ENCODE results near the gene KCNMB4.

The KCNMB4 gene

DNA sequence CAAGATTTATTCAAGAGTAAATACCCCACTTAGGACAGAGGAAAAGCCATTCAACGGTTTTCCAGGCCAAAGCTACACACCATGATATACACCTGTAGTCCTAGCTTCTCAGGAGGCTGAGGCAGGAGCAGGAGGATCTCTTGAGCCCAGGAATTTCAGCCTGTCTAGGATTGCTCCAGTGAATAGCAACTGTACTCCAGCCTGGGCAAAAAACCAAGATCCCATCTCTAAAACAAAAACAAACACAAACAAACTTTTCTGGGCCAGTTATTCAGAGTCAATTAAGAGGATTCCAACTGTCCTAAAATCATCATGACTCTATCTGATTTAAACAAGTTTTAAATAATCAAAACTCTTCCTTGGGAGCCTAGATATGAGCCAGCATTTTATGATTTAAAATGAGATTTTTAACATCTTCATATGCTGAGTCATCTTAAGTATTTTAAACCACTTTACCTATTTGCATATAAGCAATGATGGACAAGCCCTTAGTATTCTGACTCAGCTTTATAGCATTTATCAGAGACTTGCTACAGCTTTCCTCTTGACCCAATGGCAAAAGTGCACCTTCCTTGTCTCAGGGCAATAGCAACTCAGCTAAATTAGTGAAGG lies 77.1 kb downstream of the KCNMB4 start:
- peak; percentile 46 for DNase-seq (ENCODE audit: low read depth)

DNA sequence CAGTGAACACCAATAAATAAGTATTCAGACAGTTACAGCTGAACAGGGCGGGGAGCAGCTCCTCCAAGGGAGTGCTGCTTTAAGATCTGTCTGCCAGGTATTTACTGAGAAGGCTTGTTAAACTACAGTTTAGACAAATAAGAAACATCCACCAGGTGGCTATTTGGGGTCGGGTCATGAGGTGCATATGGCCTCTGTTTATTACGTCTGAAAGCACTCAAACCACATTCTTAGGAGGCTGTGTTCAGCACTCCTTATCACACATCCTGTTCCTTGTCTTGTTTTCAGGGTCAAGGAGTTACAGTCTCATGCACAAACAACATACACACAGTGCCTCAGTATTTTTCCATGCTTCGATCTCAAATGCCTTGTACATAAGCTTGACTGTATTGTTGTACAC lies 78.8 kb downstream of the KCNMB4 start:
- DNase-seq (ENCODE audit: low read depth) = peak; percentile 12

DNA sequence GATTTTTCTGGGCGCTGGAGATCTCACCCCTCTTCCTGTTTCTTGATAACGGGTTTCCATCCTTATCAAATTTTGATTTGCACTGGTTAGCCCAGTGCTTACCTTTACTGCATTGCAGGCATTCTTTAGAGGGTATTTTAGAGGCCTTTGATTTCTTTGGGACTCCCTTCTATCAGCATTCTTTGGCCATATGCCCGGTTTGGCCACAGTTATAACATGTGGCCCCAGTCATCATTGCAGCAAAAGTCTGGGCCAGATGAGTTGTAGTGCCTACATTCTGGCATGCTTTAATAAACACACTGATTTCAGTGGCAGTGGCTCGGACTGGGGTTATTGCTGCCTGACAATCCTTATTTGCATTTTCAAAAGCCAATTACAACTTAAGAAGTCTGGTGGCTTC lies 82.3 kb downstream of the KCNMB4 start:
- peak; percentile 16 for DNase-seq (ENCODE audit: low read depth)

DNA sequence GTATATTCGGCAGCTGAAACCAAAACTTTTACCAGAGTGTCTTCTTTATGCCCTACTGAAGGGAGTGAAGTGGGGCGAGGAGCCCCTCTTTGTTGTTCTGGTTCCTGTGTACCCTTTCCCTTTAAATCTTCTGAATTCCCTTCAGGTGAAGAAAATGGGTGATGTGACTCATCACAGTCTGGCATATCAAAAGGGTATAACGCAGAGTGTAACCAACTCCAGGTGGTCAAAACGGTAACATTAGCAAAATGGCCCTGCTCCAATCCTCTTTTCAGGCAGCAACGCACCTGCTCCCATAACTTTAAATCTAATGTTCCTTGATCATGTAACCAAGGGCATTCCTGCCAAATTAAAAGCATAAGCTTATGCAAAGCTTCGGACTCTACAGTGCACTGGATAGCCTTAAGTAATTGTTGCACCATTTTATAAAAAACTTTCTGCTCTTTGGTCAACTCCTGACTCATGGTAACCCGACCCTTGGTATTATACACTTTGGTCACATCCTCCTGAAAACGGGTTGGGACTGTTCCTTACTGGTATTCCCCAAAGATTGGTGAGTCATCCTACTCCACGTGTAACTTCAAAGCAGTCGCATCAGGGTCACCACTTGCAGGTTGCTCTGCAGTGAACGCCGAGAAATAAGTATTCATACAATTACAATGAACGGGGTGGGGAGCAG lies 83.1 kb downstream of the KCNMB4 start:
- DNase-seq (ENCODE audit: low read depth) = peak; percentile 38

DNA sequence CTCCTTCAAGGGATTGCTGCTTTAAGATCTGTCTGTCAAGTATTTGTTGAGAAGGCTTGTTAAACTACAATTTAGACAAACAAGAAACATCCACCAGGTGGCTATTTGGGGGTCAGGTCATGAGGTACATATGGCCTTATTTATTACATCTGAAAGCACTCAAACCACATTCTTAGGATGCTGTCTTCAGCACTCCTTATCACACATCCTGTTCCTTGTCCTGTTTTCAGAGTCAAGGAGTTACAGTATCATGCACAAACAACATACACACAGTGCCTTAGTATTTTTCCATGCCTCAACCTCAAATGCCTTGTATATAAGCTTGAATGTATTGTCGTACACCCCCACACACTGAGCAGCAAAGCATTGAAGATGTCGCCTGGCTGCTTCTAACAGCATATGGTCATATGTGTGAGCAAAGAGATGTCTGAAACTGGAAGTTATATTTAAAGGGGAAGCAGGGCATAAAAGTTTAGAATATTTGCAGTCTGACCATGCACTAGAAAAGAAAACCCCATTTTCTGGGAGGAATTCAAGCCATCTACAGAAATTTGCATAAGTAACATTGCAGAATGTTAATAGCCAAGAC lies 83.8 kb downstream of the KCNMB4 start:
- DNase-seq (ENCODE audit: low read depth) = no peak

DNA sequence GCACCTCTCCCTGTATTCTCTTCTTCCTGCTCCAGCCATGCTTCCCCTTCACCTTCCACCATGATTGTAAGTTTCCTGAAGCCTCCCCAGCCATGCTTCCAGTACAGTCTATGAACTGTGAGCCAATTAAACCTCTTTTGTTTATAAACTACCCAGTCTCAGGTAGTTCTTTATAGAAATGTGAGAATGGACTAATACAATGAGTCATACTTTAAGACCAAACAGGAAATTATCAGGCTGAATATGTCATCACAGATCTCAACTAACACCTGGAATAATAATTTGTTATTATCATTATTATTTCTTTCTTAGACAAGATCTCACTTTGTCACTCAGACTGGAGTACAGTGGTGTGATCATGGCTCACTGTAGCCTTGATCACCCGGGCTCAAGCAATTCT lies 85.4 kb downstream of the KCNMB4 start:
- no peak for DNase-seq (ENCODE audit: low read depth)

DNA sequence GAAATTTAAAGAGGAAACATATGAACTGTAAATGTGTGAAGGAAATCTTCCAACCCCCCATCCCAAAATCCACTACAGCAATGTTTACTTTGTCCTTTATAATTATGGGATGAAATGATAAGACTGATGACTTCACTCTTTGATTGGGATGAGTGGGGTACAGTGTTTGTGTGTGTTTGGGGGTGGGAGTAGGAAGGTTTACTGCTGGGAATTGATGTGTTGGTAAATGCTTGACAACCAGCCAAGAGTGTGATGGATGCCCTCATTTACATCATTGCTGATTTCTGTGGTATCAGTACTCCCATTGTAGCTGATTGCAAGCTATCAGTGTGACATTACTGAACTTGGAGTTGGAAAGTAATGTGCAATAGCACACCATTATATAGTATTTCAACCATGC lies 90.9 kb downstream of the KCNMB4 start:
- no peak for DNase-seq (ENCODE audit: low read depth)

DNA sequence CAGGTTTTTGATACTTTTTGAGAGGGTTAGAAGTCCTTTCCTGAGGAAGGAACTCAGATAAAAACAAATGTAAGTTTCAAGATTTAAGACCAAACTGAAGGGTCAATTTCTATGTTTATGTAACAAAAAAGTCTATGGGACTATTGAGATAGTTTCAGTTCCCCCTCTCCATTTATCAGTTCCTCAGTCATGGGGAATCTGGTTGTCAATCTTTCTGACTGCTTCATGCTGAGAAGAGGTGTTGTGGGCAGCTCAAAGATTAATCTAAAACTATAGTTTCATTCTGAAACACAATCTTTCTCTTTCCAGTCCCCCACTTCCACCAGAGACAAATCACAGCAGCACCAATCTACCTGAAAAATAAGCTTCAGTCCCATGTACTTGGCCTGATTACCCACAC lies 93.7 kb downstream of the KCNMB4 start:
- no peak for DNase-seq (ENCODE audit: low read depth)

DNA sequence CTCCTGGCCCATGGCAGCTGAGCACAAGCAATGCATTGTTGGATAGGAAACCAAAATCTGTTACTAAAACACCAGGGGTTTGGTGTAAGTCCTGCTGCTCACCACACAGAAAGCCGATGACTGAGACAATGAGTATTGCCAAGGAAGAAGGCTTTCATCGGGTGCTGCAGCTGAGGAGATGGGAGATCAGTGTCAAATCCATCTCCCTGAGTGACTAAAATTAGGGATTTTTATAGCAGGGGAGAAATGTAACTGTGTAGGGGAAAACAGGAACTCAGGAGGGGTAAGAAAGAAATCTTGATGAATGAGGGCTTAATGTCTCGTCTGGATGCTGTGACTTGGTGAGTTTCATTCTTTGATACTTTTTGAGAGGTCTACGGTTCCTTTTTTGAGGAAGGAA lies 97.9 kb downstream of the KCNMB4 start:
- no peak for DNase-seq (ENCODE audit: low read depth)

DNA sequence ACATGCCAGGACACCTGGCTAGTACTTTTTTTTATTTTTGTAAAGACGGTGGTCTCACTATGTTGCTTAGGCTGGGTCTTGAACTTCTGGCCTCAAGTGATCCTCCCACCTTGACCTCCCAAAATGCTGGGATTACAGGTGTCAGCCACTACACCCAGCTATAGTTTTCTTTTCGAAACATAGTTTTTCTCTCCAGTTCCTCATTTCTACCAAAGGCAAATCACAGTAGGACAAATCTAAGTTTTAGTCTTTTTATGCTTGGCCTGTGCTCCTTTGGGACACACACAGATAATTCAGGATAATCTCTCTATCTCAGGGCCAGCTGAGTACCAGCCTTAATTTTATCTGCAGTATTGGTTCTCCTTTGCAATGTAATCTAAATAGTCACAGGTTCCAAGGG lies 100.7 kb downstream of the KCNMB4 start:
- no peak for DNase-seq (ENCODE audit: low read depth)

DNA sequence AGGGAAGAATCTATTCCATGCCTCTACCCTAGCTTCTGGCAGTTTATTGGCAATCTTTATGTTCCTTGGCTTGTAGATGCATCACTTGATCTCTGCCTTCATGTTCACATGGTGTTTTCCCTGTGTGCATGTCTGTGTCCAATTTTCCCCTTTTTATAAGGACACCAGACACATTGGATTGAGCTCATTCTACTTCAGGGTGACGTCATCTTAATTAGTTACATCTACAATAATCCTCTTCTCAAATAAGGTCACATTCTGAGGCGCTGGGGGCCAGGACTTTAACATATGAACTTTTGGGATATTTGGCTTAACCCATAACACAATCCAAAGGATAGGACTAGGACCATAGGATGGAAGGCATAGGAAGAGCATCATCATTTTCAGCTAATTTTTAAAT lies 101.4 kb downstream of the KCNMB4 start:
- no peak for DNase-seq (ENCODE audit: low read depth)

DNA sequence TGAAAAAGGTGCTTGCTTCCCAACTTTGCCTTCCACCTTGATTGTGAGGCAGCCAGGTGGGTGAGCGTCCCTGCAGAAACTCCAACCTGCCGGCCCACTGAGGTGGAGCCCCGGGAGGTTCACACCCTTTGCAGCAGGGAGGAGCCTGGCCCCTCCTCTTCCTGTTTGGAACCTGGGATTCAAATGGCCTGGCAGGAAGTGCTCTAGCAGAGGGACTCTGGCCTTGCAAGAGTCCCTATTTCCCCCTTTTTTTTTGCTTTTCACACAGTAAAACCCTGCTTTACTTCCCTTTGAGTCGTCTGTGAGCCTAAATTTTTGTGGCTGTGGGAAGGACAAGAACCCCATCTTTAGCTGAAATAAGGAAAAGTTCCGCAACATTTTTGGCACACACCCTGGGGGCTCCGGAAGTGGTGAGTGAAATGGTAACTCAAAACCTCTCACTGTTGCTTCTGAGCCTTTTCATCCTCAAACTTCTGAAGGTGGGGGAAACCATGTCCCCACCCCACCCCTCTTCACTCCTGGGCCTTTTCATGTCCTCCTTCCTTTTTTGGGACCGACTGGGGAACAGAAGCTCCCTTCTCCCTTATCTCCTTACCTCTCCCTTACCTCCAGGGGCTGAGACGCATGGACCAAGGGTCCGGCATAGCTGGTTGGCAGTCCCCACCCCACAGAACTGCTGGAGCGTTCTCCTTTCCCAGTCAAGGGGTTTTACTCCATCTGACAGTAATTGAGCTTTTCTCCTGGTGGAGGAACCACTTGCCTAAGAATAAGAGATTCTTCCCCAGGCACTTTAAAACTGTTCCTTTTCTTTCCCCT lies 102.0 kb downstream of the KCNMB4 start:
- DNase-seq (ENCODE audit: low read depth) = no peak

DNA sequence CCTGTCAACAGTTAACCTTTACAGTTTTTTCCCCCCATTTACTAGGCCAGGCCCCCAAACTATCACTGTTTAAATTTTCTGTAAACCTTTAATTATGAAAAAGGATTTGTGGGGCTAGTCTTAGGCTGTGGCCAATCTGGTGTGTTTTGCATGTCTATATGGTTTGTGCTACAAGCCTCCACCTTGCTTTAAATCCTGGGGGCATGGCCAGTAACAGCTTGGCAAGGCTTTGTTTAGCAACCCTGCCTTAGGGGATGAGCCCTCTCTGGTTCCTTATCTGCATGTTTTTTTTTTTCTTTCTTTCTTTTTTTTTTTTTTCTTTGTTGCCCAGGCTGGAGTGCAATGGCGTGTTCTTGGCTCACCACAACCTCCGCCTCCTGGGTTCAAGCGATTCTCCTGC lies 102.7 kb downstream of the KCNMB4 start:
- no peak for DNase-seq (ENCODE audit: low read depth)

DNA sequence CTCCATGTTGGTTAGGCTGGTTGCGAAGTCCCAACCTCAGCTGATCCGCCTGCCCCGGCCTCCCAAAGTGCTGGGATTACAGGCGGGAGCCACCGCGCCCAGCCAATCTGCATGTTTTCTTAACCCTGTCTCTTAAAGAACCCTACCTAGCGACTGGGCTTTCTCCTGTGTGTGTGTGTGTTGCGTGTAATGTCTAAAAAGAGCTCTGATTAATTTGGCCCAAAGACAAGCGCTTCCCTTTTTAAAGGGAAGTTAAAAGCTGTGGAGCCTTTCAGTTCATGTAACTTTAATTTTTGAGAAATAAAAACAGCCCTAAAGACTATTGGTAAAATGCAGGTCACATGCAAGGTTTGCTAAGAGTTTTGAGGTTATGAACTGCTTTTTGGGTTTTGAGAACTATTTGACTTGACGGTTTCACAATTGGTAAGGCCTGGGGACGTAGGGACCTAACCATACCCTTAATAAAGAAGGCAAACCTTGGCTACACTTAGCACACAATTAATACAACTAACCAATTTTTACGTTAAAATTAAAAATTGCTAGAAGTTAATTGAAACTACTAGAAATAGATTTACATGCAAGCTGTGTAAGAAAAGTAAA lies 103.2 kb downstream of the KCNMB4 start:
- no peak for DNase-seq (ENCODE audit: low read depth)

DNA sequence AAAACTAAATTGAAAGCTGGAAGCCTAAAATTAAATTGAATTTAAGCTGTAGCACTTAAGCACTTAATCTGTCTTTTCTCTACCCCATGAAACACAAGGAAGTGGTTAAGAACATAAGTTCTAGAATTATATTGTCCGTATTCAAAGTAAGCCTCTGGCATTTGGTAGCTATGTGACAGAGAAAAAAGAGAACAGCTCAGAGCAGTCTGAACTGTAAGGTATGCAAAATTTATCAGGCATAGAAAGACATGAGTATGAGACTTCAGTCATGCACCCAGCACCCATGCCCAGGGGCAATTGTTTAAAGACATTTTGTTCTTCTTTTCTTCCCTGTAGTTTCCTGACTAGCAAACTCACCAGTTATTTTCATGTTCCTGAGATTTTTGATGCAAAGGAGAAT lies 116.7 kb downstream of the KCNMB4 start:
- DNase-seq (ENCODE audit: low read depth) = no peak
